HCT116 (cell line): Measurements from ENCODE around the gene TARS3. TPM values are rescaled to one million over a fixed set of nuclear protein-coding genes. Genes with fewer than 3 reads are reported as not detected.
A peak's percentile ranks its signal among the peaks of the same experiment; 100 is the strongest.

ENCODE experiments used
- ATAC-seq: fragments of 200-7000 bp; cut with Tn5 transposase; 2 replicates; pipeline ENCODE4 v1.9.1; 2020; ENCODE audit warnings: mild to moderate bottlenecking, moderate library complexity
- BruUV-seq: library from RNA; stranded (reverse); fragments of 400-500 nt; replicated peaks from 2 replicates; lab custom pipeline; 2021; lab: Mats Ljungman, UMichigan
- CTCF ChIA-PET: fragments of 300-600 bp; sonication (Branson Sonifier 250); formaldehyde crosslinking; loops from one replicate; lab custom pipeline; 2021; ENCODE audit warnings: antibody characterized with exemption; lab: Charles Lee
- POLR2A ChIA-PET: fragments of 300-600, 350-600 bp; sonication (Branson Sonifier 250); formaldehyde crosslinking; loops from one replicate; lab custom pipeline; 2021; ENCODE audit warnings: antibody characterized with exemption; lab: Charles Lee
- RAD21 ChIA-PET, 2 experiments: fragments of 300-600 bp; sonication (Branson Sonifier 250); formaldehyde crosslinking; loops; one replicate each; lab custom pipeline; 2023; ENCODE audit warnings: low total read pairs in 2 of 2; ENCODE audit not compliant: uncharacterized antibody in 2 of 2, unreplicated experiment in 2 of 2, low non-redundant PET in 1 of 2; lab: Charles Lee
- DNase-seq: peaks from one replicate; pipeline ENCODE4 v3.0.0-alpha.2; 2010; ENCODE audit warnings: low read depth, low spot score
- H2AFZ ChIP-seq: fragments of 200-600 bp; shearing (Covaris generic), sonication (generic); 2 replicates; pipeline ENCODE4 v1.6.1; 2017; ENCODE audit warnings: low read depth, mixed run types, mixed read lengths, antibody characterized with exemption, low read length; ENCODE audit not compliant: poor library complexity, severe bottlenecking
- H3K27ac ChIP-seq: 2 replicates; pipeline ENCODE4 v1.5.1; 2012; ENCODE audit warnings: low read depth, low read length
- H3K27me3 ChIP-seq: fragments of 200-600 bp; sonication (generic); 2 replicates; pipeline ENCODE4 v1.6.1; 2016; ENCODE audit warnings: mixed run types, low read length, mixed read lengths; ENCODE audit not compliant: insufficient read depth
- H3K36me3 ChIP-seq, 2 experiments: fragments of 200-500 bp in 1 of 2; fragments of 200-600 bp in 1 of 2; sonication (Bioruptor generic) in 1 of 2; sonication (generic) in 1 of 2; 2 replicates each; pipeline versions ENCODE4 v1.5.1 to v1.6.1; 2014 to 2016; ENCODE audit warnings: low read length in 2 of 2, inconsistent platforms in 1 of 2, mixed read lengths in 1 of 2, mixed run types in 1 of 2; ENCODE audit not compliant: insufficient read depth in 2 of 2, control insufficient read depth in 1 of 2
- H3K4me1 ChIP-seq, 2 experiments: fragments of 200-600 bp in 1 of 2; sonication (generic) in 1 of 2; 2 replicates each; pipeline versions ENCODE4 v1.5.1 to v1.6.1; 2012 to 2017; ENCODE audit warnings: low read length in 2 of 2, inconsistent platforms in 1 of 2, mild to moderate bottlenecking in 1 of 2, mixed read lengths in 1 of 2, mixed run types in 1 of 2, moderate library complexity in 1 of 2; ENCODE audit not compliant: insufficient read depth in 2 of 2, control insufficient read depth in 1 of 2
- H3K4me2 ChIP-seq: fragments of 200-600 bp; sonication (generic); 2 replicates; pipeline ENCODE4 v1.6.1; 2017; ENCODE audit warnings: mixed run types, low read length, mixed read lengths
- H3K4me3 ChIP-seq, 2 experiments: fragments of 200-600 bp in 1 of 2; sonication (generic) in 1 of 2; replicated peaks in 1 of 2; 2 replicates each; pipeline ENCODE4 v1.5.1; 2011 to 2016; ENCODE audit warnings: low read length in 2 of 2, control low read depth in 1 of 2, low read depth in 1 of 2, mild to moderate bottlenecking in 1 of 2, mixed read lengths in 1 of 2, mixed run types in 1 of 2
- H3K79me2 ChIP-seq: fragments of 200-600 bp; sonication (generic); 2 replicates; pipeline ENCODE4 v1.6.1; 2017; ENCODE audit warnings: mild to moderate bottlenecking, mixed run types, low read length, moderate library complexity, mixed read lengths; ENCODE audit not compliant: insufficient read depth
- H3K9ac ChIP-seq: fragments of 200-600 bp; sonication (generic); 2 replicates; pipeline ENCODE4 v1.6.1; 2016; ENCODE audit warnings: low read length, mixed read lengths
- H3K9me2 ChIP-seq: fragments of 200-600 bp; sonication (generic), shearing (Covaris generic); 2 replicates; pipeline ENCODE4 v1.6.1; 2017; ENCODE audit warnings: mixed run types, mild to moderate bottlenecking, moderate library complexity; ENCODE audit not compliant: insufficient read depth
- H3K9me3 ChIP-seq, 2 experiments: fragments of 200-500 bp in 1 of 2; fragments of 200-600 bp in 1 of 2; sonication (Bioruptor generic) in 1 of 2; sonication (generic) in 1 of 2; 2 replicates each; pipeline ENCODE4 v1.6.1; 2014 to 2017; ENCODE audit warnings: low read length in 2 of 2, mixed read lengths in 2 of 2, inconsistent platforms in 1 of 2, low read depth in 1 of 2, mild to moderate bottlenecking in 1 of 2, mixed run types in 1 of 2, moderate library complexity in 1 of 2; ENCODE audit not compliant: control insufficient read depth in 1 of 2, insufficient read depth in 1 of 2
- H4K20me1 ChIP-seq: fragments of 200-600 bp; sonication (generic), shearing (Covaris generic); 2 replicates; pipeline ENCODE4 v1.6.1; 2017; ENCODE audit warnings: mixed run types, mild to moderate bottlenecking, moderate library complexity; ENCODE audit not compliant: insufficient read depth
- ATF3 ChIP-seq: IDR thresholded peaks from 2 replicates; pipeline ENCODE4 v1.6.1; 2012
- CEBPB ChIP-seq: IDR thresholded peaks from 2 replicates; pipeline ENCODE4 v1.6.1; 2012; ENCODE audit warnings: low read depth
- CTCF ChIP-seq, 3 experiments: fragments of 200-600 bp in 1 of 3; sonication (generic) in 1 of 3; IDR thresholded peaks in 2 of 3; conservative IDR thresholded peaks in 1 of 3; 2 replicates each; pipeline ENCODE4 v1.5.1; 2012 to 2017; ENCODE audit warnings: low read depth in 2 of 3, low read length in 2 of 3, antibody characterized with exemption in 1 of 3, borderline replicate concordance in 1 of 3, control low read depth in 1 of 3, mild to moderate bottlenecking in 1 of 3, mixed read lengths in 1 of 3, mixed run types in 1 of 3, moderate library complexity in 1 of 3; ENCODE audit not compliant: insufficient read depth in 1 of 3
- EGR1 ChIP-seq: IDR thresholded peaks from 2 replicates; pipeline ENCODE4 v1.6.1; 2012; ENCODE audit warnings: low read depth
- ELF1 ChIP-seq: IDR thresholded peaks from 2 replicates; pipeline ENCODE4 v1.6.1; 2012; ENCODE audit warnings: low read depth, borderline replicate concordance
- EZH2 ChIP-seq: fragments of 200-600 bp; sonication (generic); IDR thresholded peaks from 2 replicates; pipeline ENCODE4 v1.6.1; 2017; ENCODE audit warnings: antibody characterized with exemption, mixed run types
- EZH2phosphoT487 ChIP-seq: fragments of 200-600 bp; IDR thresholded peaks from 2 replicates; pipeline ENCODE4 v1.6.1; 2018; ENCODE audit warnings: antibody characterized with exemption, borderline replicate concordance
- FOSL1 ChIP-seq: IDR thresholded peaks from 2 replicates; pipeline ENCODE4 v1.6.1; 2012; ENCODE audit warnings: low read depth
- JUND ChIP-seq: IDR thresholded peaks from 2 replicates; pipeline ENCODE4 v1.6.1; 2012
- MAX ChIP-seq: IDR thresholded peaks from 2 replicates; pipeline ENCODE4 v1.6.1; 2012
- POLR2A ChIP-seq: IDR thresholded peaks from 2 replicates; pipeline ENCODE4 v1.7.0; 2011; ENCODE audit warnings: borderline replicate concordance; ENCODE audit not compliant: insufficient read depth, insufficient read length; ENCODE audit errors: extremely low read depth
- POLR2AphosphoS5 ChIP-seq: IDR thresholded peaks from 2 replicates; pipeline ENCODE4 v1.6.1; 2011; ENCODE audit warnings: mild to moderate bottlenecking, low read depth, low read length, moderate library complexity
- RAD21 ChIP-seq: IDR thresholded peaks from 2 replicates; pipeline ENCODE4 v1.6.1; 2012; ENCODE audit warnings: low read depth, mild to moderate bottlenecking
- SP1 ChIP-seq: IDR thresholded peaks from 2 replicates; pipeline ENCODE4 v1.6.1; 2012; ENCODE audit warnings: low read depth
- SRF ChIP-seq: IDR thresholded peaks from 2 replicates; pipeline ENCODE4 v1.6.1; 2012; ENCODE audit warnings: low read depth
- TCF7L2 ChIP-seq: IDR thresholded peaks from 2 replicates; pipeline ENCODE4 v1.7.0; 2011; ENCODE audit warnings: borderline replicate concordance, inconsistent platforms; ENCODE audit not compliant: insufficient read depth, insufficient read length; ENCODE audit errors: extremely low read depth
- YY1 ChIP-seq: IDR thresholded peaks from 2 replicates; pipeline ENCODE4 v1.6.1; 2011; ENCODE audit warnings: low read length, low read depth, moderate library complexity, mild to moderate bottlenecking; ENCODE audit not compliant: insufficient replicate concordance; ENCODE audit errors: extremely low read depth
- ZBTB33 ChIP-seq: IDR thresholded peaks from 2 replicates; pipeline ENCODE4 v1.6.1; 2011; ENCODE audit warnings: mild to moderate bottlenecking, low read length, moderate library complexity; ENCODE audit not compliant: insufficient replicate concordance; ENCODE audit errors: extremely low read depth
- ZFX ChIP-seq: fragments of 450-650 bp; IDR thresholded peaks from 2 replicates; pipeline ENCODE4 v1.6.1; 2017
- ZNF274 ChIP-seq: fragments of 200-500 bp; sonication (Bioruptor generic); IDR thresholded peaks from 2 replicates; pipeline ENCODE4 v1.6.1; 2014; ENCODE audit warnings: mild to moderate bottlenecking, low read depth, low read length, inconsistent platforms
- intact Hi-C: fragments of 100-400 bp; cut with micrococcal nuclease; formaldehyde crosslinking; loops from 2 replicates; pipeline ENCODE4 v1.10.0; 2022
- total RNA-seq: library from RNA; stranded (reverse); gene quantifications from one replicate; pipeline ENCODE4 v1.2.1, GENCODE V29; 2021; ENCODE audit not compliant: unreplicated experiment

TARS3 gene
- total RNA-seq, 1 experiment from 2014 or later, result 11.1 TPM

- RAD21 ChIA-PET, result no interaction called here
- no peaks in the 10 kb centered on the region; the same call in 1 of the 2 replicates for H4K20me1 ChIP-seq
- POLR2A ChIA-PET, result no interaction called here
- no peak overlapping the region for H3K9ac ChIP-seq
- no peaks in the 10 kb centered on the region for H3K27me3 ChIP-seq
- no peaks in the 10 kb centered on the region for H3K9me2 ChIP-seq
- H3K79me2 ChIP-seq, result no peaks in the 10 kb centered on the region
- no TSS peak for BruUV-seq
- 0 out of 4 replicates have a peak, but pooled peaks cover 0 to 2% of the 10 kb centered on the region in 2 experiments for H3K36me3 ChIP-seq
- no peak overlapping the region for H3K27ac ChIP-seq
- TF ChIP-seq RAD21 (no peak), ELF1 (no peak), ZNF274 (no peak), YY1 (no peak), TCF7L2 (no peak), ZFX (no peak), MAX (no peak), ZBTB33 (no peak), JUND (no peak), EGR1 (no peak), EZH2 (no peak), EZH2phosphoT487 (no peak), SRF (no peak), CEBPB (no peak), POLR2A (no peak), SP1 (no peak), CTCF (IDR thresholded peaks at IDR 0.05 in 2 of 3, conservative IDR thresholded peaks at IDR 0.05 in 1 of 3; ENCODE audit: borderline replicate concordance in 1 of 3, insufficient read depth in 1 of 3, low read depth in 2 of 3, low read length in 2 of 3) (no peak), POLR2AphosphoS5 (no peak), FOSL1 (no peak), ATF3 (no peak)
- H3K4me2 ChIP-seq, result no peak overlapping the region
- DNase-seq (no peak), ATAC-seq (peak; percentile 71; the same call in 1 of the 2 replicates)
- no peak overlapping the region for H3K4me3 ChIP-seq
- intact Hi-C loops, result no loop called here
- CTCF ChIA-PET, result no interaction called here
- H3K9me3 ChIP-seq, result no peaks in the 10 kb centered on the region
- H2AFZ ChIP-seq, result no peak overlapping the region
- 0 out of 4 replicates have a peak, but pooled peaks cover 0 to 6% of the 10 kb centered on the region in 2 experiments for H3K4me1 ChIP-seq
Observed at GRCh38 chr15:101710806-101711205, 13.5 kb downstream of the TARS3 start.
